Activated CD8-positive, alpha-beta memory T cell treated with anti-CD3 and anti-CD28 coated beads for 1 hour (primary cell): ENCODE results near the gene TMEM243.
"Not testable (repeated sequence)": the region's sequence is repeated elsewhere in the genome, so short reads cannot be mapped to it uniquely, and the experiment has no call there.

Source experiments
- DNase-seq, 2 donors: peaks; one replicate each; pipeline ENCODE4 v3.0.0-alpha.2; 2020; ENCODE audit warnings: low read depth in 1 of 2; ENCODE audit errors: extremely low read depth in 1 of 2

Gene TMEM243

GRCh38 chr7:87213252-87213651, 6.3 kb downstream of the TMEM243 start:
- DNase-seq: no peak

- no peak for DNase-seq
Measured at GRCh38 chr7:87212498-87212897, 7.0 kb downstream of the TMEM243 start.

- no peak for DNase-seq
Measured at GRCh38 chr7:87210506-87210905, 9.0 kb downstream of the TMEM243 start.

GRCh38 chr7:87209295-87209924, 10.1 kb downstream of the TMEM243 start:
- no peak for DNase-seq

GRCh38 chr7:87206361-87206760, 13.2 kb downstream of the TMEM243 start:
- no peak for DNase-seq

- DNase-seq: not testable (repeated sequence)
Measured at GRCh38 chr7:87205701-87206100, 13.8 kb downstream of the TMEM243 start.

GRCh38 chr7:87204933-87205332, 14.6 kb downstream of the TMEM243 start:
- DNase-seq: no peak

- DNase-seq: not testable (repeated sequence)
Measured at GRCh38 chr7:87203929-87204328, 15.6 kb downstream of the TMEM243 start.

GRCh38 chr7:87202705-87203104, 16.8 kb downstream of the TMEM243 start:
- DNase-seq: no peak

- DNase-seq: no peak
Measured at GRCh38 chr7:87202208-87202607, 17.3 kb downstream of the TMEM243 start.

GRCh38 chr7:87199700-87200450, 19.7 kb downstream of the TMEM243 start:
- DNase-seq: no peak

GRCh38 chr7:87199241-87199640, 20.3 kb downstream of the TMEM243 start:
- no peak for DNase-seq

- DNase-seq: no peak
Measured at GRCh38 chr7:87193912-87194311, 25.6 kb downstream of the TMEM243 start.

- DNase-seq: no peak
Measured at GRCh38 chr7:87192784-87193487, 26.6 kb downstream of the TMEM243 start.

GRCh38 chr7:87190783-87191182, 28.7 kb downstream of the TMEM243 start:
- no peak for DNase-seq

GRCh38 chr7:87188930-87189329, 30.6 kb downstream of the TMEM243 start:
- no peak for DNase-seq

- DNase-seq: no peak
Measured at GRCh38 chr7:87187120-87187519, 32.4 kb downstream of the TMEM243 start.

- no peak for DNase-seq
Measured at GRCh38 chr7:87179180-87179579, 40.4 kb downstream of the TMEM243 start.

GRCh38 chr7:87178320-87178719, 41.2 kb downstream of the TMEM243 start:
- no peak for DNase-seq

GRCh38 chr7:87173471-87173870, 46.1 kb downstream of the TMEM243 start:
- no peak for DNase-seq

GRCh38 chr7:87171282-87171934, 48.1 kb downstream of the TMEM243 start:
- no peak for DNase-seq
